Measurements from ENCODE around the gene NDUFAF8. TPM values are rescaled to one million over a fixed set of nuclear protein-coding genes. Genes with fewer than 3 reads are reported as not detected.

NDUFAF8 gene
- total RNA-seq, 3 donors from 2014 or later (not counting 1 experiment from before 2014, with no cell fraction given): 28.6 to 36.4 (median 34.9) TPM

GRCh38 chr17:81245024-81245664, 6.0 kb downstream of the NDUFAF8 start:
- no peak for TF ChIP-seq CTCF (IDR thresholded peaks at IDR 0.05)
- H3K9me3 Mint-ChIP-seq: no peaks in the 10 kb centered on the region
- Histone ChIP-seq H3K36me3 (ENCODE audit: control insufficient read depth, insufficient read depth, low read length) (peaks cover 8% of the 10 kb centered on the region), H3K27me3 (ENCODE audit: control insufficient read depth, insufficient read depth, low read length) (no peaks in the 10 kb centered on the region), H3K4me3 (ENCODE audit: low read length) (no peak overlapping the region), H3K9me3 (ENCODE audit: control insufficient read depth, insufficient read depth, low read length) (no peaks in the 10 kb centered on the region), H3K4me1 (ENCODE audit: control insufficient read depth, insufficient read depth, low read length) (peaks cover 22% of the 10 kb centered on the region), H3K27ac (ENCODE audit: low read length) (no peak overlapping the region)
- ATAC-seq (no peak), DNase-seq (no peak)
- H3K27ac Mint-ChIP-seq: no peak overlapping the region
- peak overlapping the region; percentile 2 for H3K4me3 Mint-ChIP-seq
- H3K27me3 Mint-ChIP-seq (ENCODE audit: low read depth in 2 of 2): no peaks in the 10 kb centered on the region
- 84% methylated on average over 25 of the region's 25 CpGs for WGBS (ENCODE audit: insufficient coverage)
- intact Hi-C loops (cut with micrococcal nuclease): loop anchor here (10.0 kb wide), 1 partner anchor 210 kb away; the partner anchor contains the start of gene BAIAP2
- peaks cover 18 to 19% of the 10 kb centered on the region in 2 donors for H3K4me1 Mint-ChIP-seq
- no peaks in the 10 kb centered on the region for H3K36me3 Mint-ChIP-seq

DNA sequence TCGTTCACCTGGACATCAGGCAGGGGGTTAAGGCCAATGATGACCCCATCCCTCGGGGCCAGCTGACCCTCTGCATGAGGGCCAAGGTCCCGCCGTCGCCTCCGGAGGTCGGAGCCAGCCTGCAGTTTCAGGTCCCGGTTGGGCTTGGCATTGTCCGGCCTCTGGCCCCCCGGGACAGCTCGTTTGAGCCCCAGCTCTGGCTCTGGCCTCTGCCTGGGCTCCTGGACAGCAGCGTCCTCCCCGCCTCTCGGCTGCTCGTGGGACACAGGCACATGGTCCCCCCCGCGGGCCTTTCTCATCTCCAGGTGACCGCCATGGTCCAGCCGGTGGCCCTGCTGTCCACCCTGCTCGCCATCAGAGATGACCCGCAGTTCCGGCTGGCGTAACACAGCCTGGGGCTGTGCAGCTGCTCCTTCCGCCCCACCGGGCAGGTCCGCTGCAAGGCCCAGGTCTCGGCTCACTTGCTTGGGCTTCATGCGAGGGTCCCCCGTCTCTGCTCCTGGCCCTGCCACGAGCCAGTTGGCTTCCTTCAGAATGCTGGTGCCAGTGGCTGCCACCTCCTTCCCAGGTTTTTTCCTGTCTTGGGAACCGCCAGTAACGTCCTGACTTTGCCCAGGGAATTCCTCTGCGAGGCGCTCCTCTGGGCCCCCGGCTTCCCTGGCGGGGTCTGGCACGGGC, 6.7 kb downstream of the NDUFAF8 start:
- no peak overlapping the region for H3K27ac Mint-ChIP-seq
- H3K4me3 Mint-ChIP-seq: no peak overlapping the region
- peaks cover 20% of the 10 kb centered on the region in 2 donors for H3K4me1 Mint-ChIP-seq
- ATAC-seq: no peak
- no peaks in the 10 kb centered on the region for H3K9me3 Mint-ChIP-seq
- DNase-seq: no peak
- H3K9me3 ChIP-seq (ENCODE audit: control insufficient read depth, insufficient read depth, low read length): no peaks in the 10 kb centered on the region
- no peaks in the 10 kb centered on the region for H3K27me3 Mint-ChIP-seq (ENCODE audit: low read depth in 2 of 2)
- H3K4me1 ChIP-seq (ENCODE audit: control insufficient read depth, insufficient read depth, low read length): peaks cover 17% of the 10 kb centered on the region
- intact Hi-C loops (cut with micrococcal nuclease): loop anchor here (10.0 kb wide), 1 partner anchor 211 kb away; the partner anchor contains the start of gene BAIAP2
- 96% methylated on average over 37 of the region's 37 CpGs for WGBS (ENCODE audit: insufficient coverage)
- H3K36me3 ChIP-seq (ENCODE audit: control insufficient read depth, insufficient read depth, low read length): peaks cover 13% of the 10 kb centered on the region
- no peak for TF ChIP-seq CTCF (IDR thresholded peaks at IDR 0.05)
- no peak overlapping the region for H3K27ac ChIP-seq (ENCODE audit: low read length)
- no peaks in the 10 kb centered on the region for H3K27me3 ChIP-seq (ENCODE audit: control insufficient read depth, insufficient read depth, low read length)
- no peak overlapping the region for H3K4me3 ChIP-seq (ENCODE audit: low read length)
- H3K36me3 Mint-ChIP-seq: no peaks in the 10 kb centered on the region

GRCh38 chr17:81246343-81246670, 7.2 kb downstream of the NDUFAF8 start:
- no peaks in the 10 kb centered on the region for H3K9me3 Mint-ChIP-seq
- no peaks in the 10 kb centered on the region for H3K9me3 ChIP-seq (ENCODE audit: control insufficient read depth, insufficient read depth, low read length)
- H3K27me3 ChIP-seq (ENCODE audit: control insufficient read depth, insufficient read depth, low read length): no peaks in the 10 kb centered on the region
- H3K4me3 Mint-ChIP-seq: no peak overlapping the region
- H3K36me3 ChIP-seq (ENCODE audit: control insufficient read depth, insufficient read depth, low read length): peaks cover 18% of the 10 kb centered on the region
- no peak for TF ChIP-seq CTCF (IDR thresholded peaks at IDR 0.05)
- H3K36me3 Mint-ChIP-seq: no peaks in the 10 kb centered on the region
- H3K4me1 ChIP-seq (ENCODE audit: control insufficient read depth, insufficient read depth, low read length): peaks cover 19% of the 10 kb centered on the region
- ATAC-seq (no peak), DNase-seq (no peak)
- no peak overlapping the region for H3K27ac ChIP-seq (ENCODE audit: low read length)
- H3K4me1 Mint-ChIP-seq: peaks cover 17 to 19% of the 10 kb centered on the region in 2 donors
- H3K27me3 Mint-ChIP-seq (ENCODE audit: low read depth in 2 of 2): no peaks in the 10 kb centered on the region
- WGBS (ENCODE audit: insufficient coverage): 98% methylated on average over 10 of the region's 10 CpGs
- H3K27ac Mint-ChIP-seq: no peak overlapping the region
- intact Hi-C loops (cut with micrococcal nuclease): loop anchor here (10.0 kb wide), 1 partner anchor 212 kb away; the partner anchor contains the start of gene BAIAP2
- no peak overlapping the region for H3K4me3 ChIP-seq (ENCODE audit: low read length)

Measured in natural killer cell (primary cell).